ENCODE results near the gene ACOT7. TPM values are rescaled to one million over a fixed set of nuclear protein-coding genes. Genes with fewer than 3 reads are reported as not detected.
A peak's percentile ranks its signal among the peaks of the same experiment; 100 is the strongest.

Gene ACOT7
- total and polyA plus RNA-seq, 2 of the 13 experiments (the other 11 are each of a cell fraction or from before 2014, with no cell fraction given), result 33.0 to 55.8 TPM

- peak; percentile 81; the same call in 1 of the 2 replicates for TF ChIP-seq TFAP4 (IDR thresholded peaks at IDR 0.05; ENCODE audit: borderline replicate concordance, low read depth)
- TF ChIP-seq UBTF (CRISPR knock-in tag; IDR thresholded peaks at IDR 0.05), result 0 out of 2 replicates have a peak, but pooled peaks have one; percentile 27
- no peak for TF ChIP-seq MIER2 (CRISPR knock-in tag; IDR thresholded peaks at IDR 0.05)
- 0 out of 2 replicates have a peak, but pooled peaks have one; percentile 66 for TF ChIP-seq ZNF318 (CRISPR knock-in tag; IDR thresholded peaks at IDR 0.05)
- peak; percentile 42; the same call in 1 of the 2 replicates for TF ChIP-seq TBX2 (CRISPR knock-in tag; IDR thresholded peaks at IDR 0.05; ENCODE audit: borderline replicate concordance)
- no peak for TF ChIP-seq ZNF20 (CRISPR knock-in tag; IDR thresholded peaks at IDR 0.05)
- TF ChIP-seq BCL3 (CRISPR knock-in tag; IDR thresholded peaks at IDR 0.05), result no peak
- TF ChIP-seq ZNF772 (CRISPR knock-in tag; IDR thresholded peaks at IDR 0.05), result no peak
- TF ChIP-seq TEAD3 (CRISPR knock-in tag; optimal IDR thresholded peaks at IDR 0.05; ENCODE audit: borderline replicate concordance), result peak; percentile 69
- TF ChIP-seq ZSCAN31 (CRISPR knock-in tag; IDR thresholded peaks at IDR 0.05; ENCODE audit: low read depth), result 0 out of 2 replicates have a peak, but pooled peaks have one; percentile 26
- TF ChIP-seq ZNF569 (CRISPR knock-in tag; IDR thresholded peaks at IDR 0.05; ENCODE audit: borderline replicate concordance), result no peak
- TF ChIP-seq SP5 (CRISPR knock-in tag; IDR thresholded peaks at IDR 0.05; ENCODE audit: borderline replicate concordance, low read depth), result peak; percentile 61; the same call in 1 of the 2 replicates
- TF ChIP-seq MXI1 (IDR thresholded peaks at IDR 0.05; ENCODE audit: borderline replicate concordance, low read depth, low read length), result no peak
- TF ChIP-seq ELF4 (CRISPR knock-in tag; IDR thresholded peaks at IDR 0.05; ENCODE audit: borderline replicate concordance), result no peak
These were observed 41.4 kb downstream of the ACOT7 start (continued) for GRCh38 chr1:6352138-6352563.

Measured in HepG2 (cell line).